Measurements from ENCODE around the gene EPX.
A peak's percentile ranks its signal among the peaks of the same experiment; 100 is the strongest.

The EPX gene

DNA sequence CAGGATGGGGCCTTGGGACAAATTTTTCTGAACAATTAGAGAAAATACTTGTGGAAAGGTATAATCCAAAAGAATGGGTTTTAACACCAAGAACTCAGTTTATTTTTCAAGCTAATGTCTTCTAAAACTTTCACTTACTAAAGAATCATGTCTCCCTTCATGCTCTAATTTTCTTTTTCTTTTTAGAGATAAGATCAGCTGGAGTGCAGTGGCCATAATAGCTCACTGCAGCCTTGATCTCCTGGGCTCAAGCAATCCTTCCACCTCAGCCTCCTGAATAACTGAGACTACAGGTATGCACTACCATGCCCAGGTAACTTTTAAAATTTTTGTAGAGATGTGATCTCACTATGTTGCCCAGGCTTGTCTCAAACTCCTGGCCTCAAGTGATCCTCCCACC, 38.9 kb upstream of the EPX start:
- DNase-seq (ENCODE audit: low read depth in 2 of 2) = no peak
- no peak overlapping the region for H3K4me3 ChIP-seq (replicated peaks in 1 of 2; ENCODE audit: low read depth in 2 of 2, low read length in 2 of 2)
- TF ChIP-seq, protein P1, sequence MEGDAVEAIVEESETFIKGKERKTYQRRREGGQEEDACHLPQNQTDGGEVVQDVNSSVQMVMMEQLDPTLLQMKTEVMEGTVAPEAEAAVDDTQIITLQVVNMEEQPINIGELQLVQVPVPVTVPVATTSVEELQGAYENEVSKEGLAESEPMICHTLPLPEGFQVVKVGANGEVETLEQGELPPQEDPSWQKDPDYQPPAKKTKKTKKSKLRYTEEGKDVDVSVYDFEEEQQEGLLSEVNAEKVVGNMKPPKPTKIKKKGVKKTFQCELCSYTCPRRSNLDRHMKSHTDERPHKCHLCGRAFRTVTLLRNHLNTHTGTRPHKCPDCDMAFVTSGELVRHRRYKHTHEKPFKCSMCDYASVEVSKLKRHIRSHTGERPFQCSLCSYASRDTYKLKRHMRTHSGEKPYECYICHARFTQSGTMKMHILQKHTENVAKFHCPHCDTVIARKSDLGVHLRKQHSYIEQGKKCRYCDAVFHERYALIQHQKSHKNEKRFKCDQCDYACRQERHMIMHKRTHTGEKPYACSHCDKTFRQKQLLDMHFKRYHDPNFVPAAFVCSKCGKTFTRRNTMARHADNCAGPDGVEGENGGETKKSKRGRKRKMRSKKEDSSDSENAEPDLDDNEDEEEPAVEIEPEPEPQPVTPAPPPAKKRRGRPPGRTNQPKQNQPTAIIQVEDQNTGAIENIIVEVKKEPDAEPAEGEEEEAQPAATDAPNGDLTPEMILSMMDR (IDR thresholded peaks at IDR 0.05; ENCODE audit: low read depth, low read length) = no peak

DNA sequence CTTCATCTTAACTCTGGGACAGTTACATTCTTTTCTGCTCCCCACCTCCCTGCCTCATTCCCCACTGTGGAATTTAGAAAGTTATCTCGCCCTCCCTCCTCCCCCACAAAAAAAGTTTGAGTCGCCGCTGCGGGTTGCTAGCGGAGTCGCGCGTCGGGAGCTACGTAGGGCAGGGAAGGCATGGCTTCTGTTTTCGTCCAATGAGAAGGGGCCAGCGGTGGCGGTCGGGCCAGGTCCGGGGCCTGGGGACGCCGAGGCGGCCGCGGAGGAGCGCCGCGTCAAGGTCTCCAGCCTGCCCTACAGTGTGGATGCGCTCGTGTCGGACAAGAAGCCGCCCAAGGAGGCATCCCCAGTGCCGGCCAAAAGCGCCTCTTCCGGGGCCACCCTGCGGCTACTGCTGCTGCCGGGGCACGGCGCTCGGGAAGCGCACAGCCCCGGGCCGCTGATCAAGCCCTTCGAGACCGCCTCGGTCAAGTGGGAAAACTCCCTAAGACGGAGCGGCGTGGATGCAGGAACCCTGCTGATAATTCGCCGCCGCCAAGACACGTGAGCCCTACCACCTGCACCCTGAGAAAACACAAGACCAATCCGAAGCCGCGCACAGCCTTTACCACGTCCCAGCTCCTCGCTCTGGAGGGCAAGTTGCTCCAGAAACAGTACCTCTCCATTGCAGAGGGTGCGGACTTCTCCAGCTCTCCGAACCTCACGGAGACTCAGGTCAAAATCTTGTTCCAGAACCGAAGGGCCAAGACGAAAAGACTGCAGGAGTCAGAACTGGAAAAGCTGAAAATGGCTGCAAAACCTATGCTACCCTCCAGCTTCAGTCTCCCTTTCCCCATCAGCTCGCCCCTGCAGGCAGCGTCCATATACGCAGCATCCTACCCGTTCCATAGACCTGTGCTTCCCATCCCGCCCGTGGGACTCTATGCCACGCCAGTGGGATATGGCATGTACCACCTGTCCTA, 35.4 kb upstream of the EPX start:
- peak; percentile 2 to 3 for DNase-seq (ENCODE audit: low read depth in 2 of 2)
- TF ChIP-seq, protein P1 (IDR thresholded peaks at IDR 0.05; ENCODE audit: low read depth, low read length) = no peak
- peak overlapping the region in 1 of 2 donors; percentile 10 for H3K4me3 ChIP-seq (replicated peaks in 1 of 2; ENCODE audit: low read depth in 2 of 2, low read length in 2 of 2)

DNA sequence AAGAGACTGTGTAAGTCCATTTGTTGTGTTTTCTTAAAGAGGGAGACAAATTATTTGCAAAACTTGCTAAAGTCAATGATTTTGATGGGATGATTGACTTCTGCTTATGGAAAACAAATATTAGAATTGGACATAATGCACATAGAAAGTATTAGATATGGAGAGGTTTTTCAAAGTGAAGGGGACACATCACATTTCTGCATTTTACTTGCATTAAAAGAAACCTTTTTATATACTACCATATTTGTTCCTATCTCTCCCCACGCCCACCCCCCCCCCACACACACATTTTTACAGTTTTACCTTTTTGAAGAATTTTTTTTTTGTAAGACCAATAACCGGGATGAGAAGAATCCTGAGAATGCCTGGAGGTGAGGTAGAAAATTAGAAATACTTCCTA, 34.3 kb upstream of the EPX start:
- TF ChIP-seq, protein P1 (IDR thresholded peaks at IDR 0.05; ENCODE audit: low read depth, low read length) = no peak
- H3K4me3 ChIP-seq (replicated peaks in 1 of 2; ENCODE audit: low read depth in 2 of 2, low read length in 2 of 2) = no peak overlapping the region
- DNase-seq (ENCODE audit: low read depth in 2 of 2) = no peak

GRCh38 chr17:58161566-58161965, 31.0 kb upstream of the EPX start:
- DNase-seq (ENCODE audit: low read depth in 2 of 2) = no peak
- TF ChIP-seq, protein P1 (IDR thresholded peaks at IDR 0.05; ENCODE audit: low read depth, low read length) = no peak

DNA sequence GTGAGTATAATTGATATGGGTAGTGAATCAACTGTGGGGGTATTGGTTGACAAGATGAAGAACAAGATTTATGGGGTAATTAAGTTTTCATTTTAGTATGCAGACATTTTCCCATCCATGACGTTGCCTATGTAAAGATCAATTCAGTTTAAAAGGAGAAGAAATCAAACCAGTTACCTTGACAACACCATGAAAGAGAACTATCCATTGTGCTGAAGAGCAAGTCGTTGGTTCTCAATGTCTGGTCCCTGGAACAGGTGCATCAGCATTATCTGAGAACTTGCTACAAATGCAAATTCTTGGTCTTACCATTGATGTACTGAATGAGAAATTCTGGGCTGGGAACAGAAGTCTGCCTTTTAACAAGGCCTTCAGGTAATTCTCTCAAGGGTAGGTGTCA, 26.5 kb upstream of the EPX start:
- TF ChIP-seq, protein P1 (IDR thresholded peaks at IDR 0.05; ENCODE audit: low read depth, low read length) = no peak
- H3K4me3 ChIP-seq (replicated peaks in 1 of 2; ENCODE audit: low read depth in 2 of 2, low read length in 2 of 2) = no peak overlapping the region
- DNase-seq (ENCODE audit: low read depth in 2 of 2) = no peak

More at GRCh38 chr17:58161566-58161965, 31.0 kb upstream of the EPX start:
- no peak overlapping the region for H3K4me3 ChIP-seq (replicated peaks in 1 of 2; ENCODE audit: low read depth in 2 of 2, low read length in 2 of 2)

DNA sequence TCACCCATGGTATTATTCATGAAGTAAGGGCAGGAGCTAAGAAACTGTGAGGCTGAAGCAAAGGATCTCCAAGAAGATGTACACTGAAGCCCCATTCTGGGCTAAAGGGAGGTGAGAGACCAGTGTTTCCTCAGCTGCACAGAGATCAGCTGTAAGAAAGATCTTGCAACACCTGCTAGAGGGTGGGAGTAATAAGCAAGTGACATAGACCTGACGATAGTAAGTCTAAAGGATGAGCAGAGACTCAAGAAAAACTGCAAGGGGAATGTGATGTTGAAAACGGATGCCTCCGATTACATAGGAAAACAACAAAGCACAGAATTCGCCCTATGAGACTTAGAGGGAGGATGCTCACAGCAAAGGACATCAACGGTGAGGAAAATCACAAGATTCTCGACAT, 25.8 kb upstream of the EPX start, which contains the start of gene OR4D2:
Gene OR4D2, plus strand, starts transcription at position 301 of the 400 bp plus-strand sequence. CDS start 2,674 bp downstream, outside the sequence.
- H3K4me3 ChIP-seq (replicated peaks in 1 of 2; ENCODE audit: low read depth in 2 of 2, low read length in 2 of 2) = no peak within 1 kb of the TSS
- TF ChIP-seq, protein P1 (IDR thresholded peaks at IDR 0.05; ENCODE audit: low read depth, low read length) = no peak

More for the DNA sequence above, 25.8 kb upstream of the EPX start, which contains the start of gene OR4D2:
- DNase-seq (ENCODE audit: low read depth in 2 of 2) = no peak

All from cardiac fibroblast (primary cell).